ENCODE data around the gene PFN3.

PFN3 gene

GRCh38 chr5:177399997-177400868 is at the start of gene PFN3:
Gene PFN3 (minus strand): TSS chr5:177400661. CDS start chr5:177400576, 85 bp downstream.
- DNase-seq (ENCODE audit: low read depth): no peak
- H3K4me3 ChIP-seq (ENCODE audit: low read depth, low read length): no peak within 1 kb of the TSS

GRCh38 chr5:177449140-177450061 is 48.9 kb upstream of the PFN3 start:
- DNase-seq (ENCODE audit: low read depth): no peak
- no peak overlapping the region for H3K4me3 ChIP-seq (ENCODE audit: low read depth, low read length)

GRCh38 chr5:177448244-177448950 is 47.9 kb upstream of the PFN3 start:
- H3K4me3 ChIP-seq (ENCODE audit: low read depth, low read length): peak overlapping the region; percentile 65
- DNase-seq (ENCODE audit: low read depth): no peak

GRCh38 chr5:177447611-177448243 is 47.3 kb upstream of the PFN3 start:
- DNase-seq (ENCODE audit: low read depth): no peak
- peak overlapping the region; percentile 65 for H3K4me3 ChIP-seq (ENCODE audit: low read depth, low read length)

- no peak for DNase-seq (ENCODE audit: low read depth)
- H3K4me3 ChIP-seq (ENCODE audit: low read depth, low read length): peak overlapping the region; percentile 65
Observed at GRCh38 chr5:177447066-177447610, 46.7 kb upstream of the PFN3 start.

GRCh38 chr5:177446200-177447065 is 46.0 kb upstream of the PFN3 start, which contains the start of gene PRR7:
Gene PRR7 (plus strand): TSS chr5:177446814. CDS start chr5:177455068, 8,254 bp downstream.
- no peak for DNase-seq (ENCODE audit: low read depth)
- H3K4me3 ChIP-seq (ENCODE audit: low read depth, low read length): peak within 1 kb of the TSS; percentile 65

- no peak for DNase-seq (ENCODE audit: low read depth)
Observed at GRCh38 chr5:177445917-177446199, 45.4 kb upstream of the PFN3 start.

GRCh38 chr5:177445052-177445916 is 44.8 kb upstream of the PFN3 start:
- no peak overlapping the region for H3K4me3 ChIP-seq (ENCODE audit: low read depth, low read length)
- no peak for DNase-seq (ENCODE audit: low read depth)

More at GRCh38 chr5:177445917-177446199, 45.4 kb upstream of the PFN3 start:
- H3K4me3 ChIP-seq (ENCODE audit: low read depth, low read length): peak overlapping the region; percentile 65

- DNase-seq (ENCODE audit: low read depth): no peak
- H3K4me3 ChIP-seq (ENCODE audit: low read depth, low read length): no peak overlapping the region
Observed at GRCh38 chr5:177444106-177445051, 43.9 kb upstream of the PFN3 start.

- no peak for DNase-seq (ENCODE audit: low read depth)
- no peak overlapping the region for H3K4me3 ChIP-seq (ENCODE audit: low read depth, low read length)
Observed at GRCh38 chr5:177443144-177443983, 42.9 kb upstream of the PFN3 start.

- H3K4me3 ChIP-seq (ENCODE audit: low read depth, low read length): no peak overlapping the region
- DNase-seq (ENCODE audit: low read depth): no peak
Observed at GRCh38 chr5:177442066-177442826, 41.8 kb upstream of the PFN3 start.

GRCh38 chr5:177440990-177441780 is 40.7 kb upstream of the PFN3 start:
- no peak for DNase-seq (ENCODE audit: low read depth)
- H3K4me3 ChIP-seq (ENCODE audit: low read depth, low read length): no peak overlapping the region

- no peak for DNase-seq (ENCODE audit: low read depth)
- no peak overlapping the region for H3K4me3 ChIP-seq (ENCODE audit: low read depth, low read length)
Observed at GRCh38 chr5:177440211-177440989, 39.9 kb upstream of the PFN3 start.

Measured in skeletal muscle cell (primary cell).